NCI-H1436 (cell line): ENCODE results near the gene SETD3.

Experiments used
- DNase-seq: peaks from one replicate; lab custom pipeline; 2025; lab: John Stamatoyannopoulos, UW

The SETD3 gene

DNA sequence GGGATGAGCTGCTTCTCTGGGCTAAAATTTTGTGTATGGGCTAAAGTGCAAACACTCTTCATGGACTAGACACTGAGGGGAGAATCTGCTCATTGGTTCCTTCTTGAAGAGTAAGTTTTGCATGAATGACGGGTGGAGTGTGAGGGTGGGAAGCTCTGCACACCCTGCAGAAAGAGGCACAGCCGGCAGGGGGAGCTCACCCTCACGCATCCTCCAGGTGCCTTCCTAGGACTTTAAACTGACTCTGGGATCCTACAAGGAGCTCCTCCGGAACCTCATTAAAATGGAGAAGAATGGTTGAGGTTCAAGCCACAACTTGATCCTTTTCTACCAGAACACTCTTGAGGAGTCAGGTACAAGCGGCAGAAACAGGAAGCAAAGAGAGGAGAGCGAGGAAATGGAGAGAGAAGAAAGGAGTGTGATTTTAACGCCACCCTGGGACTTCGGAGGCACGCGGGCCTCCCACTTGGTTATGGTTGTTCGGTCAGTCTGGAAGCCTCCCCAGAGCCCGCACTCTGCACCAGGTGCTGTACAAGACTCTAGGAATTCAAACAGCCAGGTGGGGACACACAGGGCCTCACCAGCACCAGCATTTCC is 87.5 kb downstream of the SETD3 start:
- peak; percentile 12 for DNase-seq

GRCh38 chr14:99391671-99392070 is 89.0 kb downstream of the SETD3 start:
- DNase-seq, result no peak

- no peak for DNase-seq
Observed at GRCh38 chr14:99389174-99389826, 91.4 kb downstream of the SETD3 start.

DNA sequence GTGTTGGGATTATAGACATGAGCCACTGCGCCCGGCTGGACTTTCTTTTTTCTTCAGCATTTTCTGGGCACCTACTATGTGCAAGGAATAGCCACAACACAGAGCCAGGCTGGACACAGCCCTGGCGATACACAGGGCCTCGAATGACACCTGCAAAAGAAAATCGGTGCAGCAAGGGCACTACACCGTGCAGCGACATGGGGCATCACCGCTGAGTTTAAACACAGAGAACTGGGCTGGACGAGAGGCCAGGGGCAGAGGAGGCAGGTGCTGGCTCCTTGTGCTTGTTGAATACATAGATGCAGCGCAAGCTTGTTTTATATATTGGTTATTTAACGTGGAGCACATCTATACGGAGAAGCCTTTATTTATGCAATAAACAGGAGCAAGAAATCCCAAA is 92.4 kb downstream of the SETD3 start:
- no peak for DNase-seq

GRCh38 chr14:99387880-99388279 is 92.8 kb downstream of the SETD3 start:
- no peak for DNase-seq

GRCh38 chr14:99384450-99385417 is 95.9 kb downstream of the SETD3 start:
- DNase-seq, result no peak

DNA sequence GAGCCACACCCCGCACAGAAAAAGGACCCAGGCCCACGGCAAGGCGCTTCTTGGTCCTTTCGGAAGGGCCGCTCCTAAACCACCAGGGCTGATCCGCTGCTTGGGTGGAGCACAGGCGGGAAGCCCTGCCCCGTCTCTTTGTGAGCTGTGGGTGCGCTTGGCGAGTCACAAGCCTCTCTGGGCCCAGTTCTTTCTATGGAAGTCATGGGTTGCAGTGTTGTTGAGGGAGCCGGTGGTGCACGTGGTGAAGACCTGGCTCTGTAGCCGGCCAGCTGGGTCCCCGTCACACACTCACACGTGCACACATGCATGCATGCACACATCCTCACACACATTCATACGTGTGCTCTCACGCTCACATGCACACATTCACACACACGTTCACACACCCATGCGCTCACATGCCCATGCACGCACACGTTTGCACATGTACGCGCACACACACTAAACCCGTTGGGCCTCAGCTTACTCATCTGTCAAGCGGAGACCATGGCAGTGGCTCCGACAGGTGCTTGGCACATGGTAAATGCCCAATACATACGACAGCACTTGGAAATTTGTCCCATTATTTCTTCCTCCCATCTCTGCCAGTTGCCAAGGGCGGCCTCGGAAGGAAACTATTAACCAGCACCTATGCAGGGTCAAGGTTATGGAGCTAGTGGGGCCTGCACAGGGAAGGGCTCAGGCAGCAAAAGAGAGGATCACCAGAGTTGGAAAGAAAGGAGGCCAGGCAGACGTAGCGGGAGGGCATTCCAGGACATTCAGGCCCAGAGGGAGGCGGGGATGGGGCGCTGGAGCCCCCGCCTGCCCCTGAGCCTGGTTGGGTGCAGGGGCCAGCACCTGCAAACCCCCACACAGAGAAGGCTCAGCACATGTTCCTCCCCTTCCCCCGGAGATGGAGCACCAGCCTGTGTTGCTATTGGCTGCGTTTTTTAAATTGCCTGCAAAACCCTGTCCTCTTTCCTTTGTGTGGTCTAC is 96.9 kb downstream of the SETD3 start:
- DNase-seq, result no peak

GRCh38 chr14:99382781-99383471 is 97.7 kb downstream of the SETD3 start:
- DNase-seq, result no peak

DNA sequence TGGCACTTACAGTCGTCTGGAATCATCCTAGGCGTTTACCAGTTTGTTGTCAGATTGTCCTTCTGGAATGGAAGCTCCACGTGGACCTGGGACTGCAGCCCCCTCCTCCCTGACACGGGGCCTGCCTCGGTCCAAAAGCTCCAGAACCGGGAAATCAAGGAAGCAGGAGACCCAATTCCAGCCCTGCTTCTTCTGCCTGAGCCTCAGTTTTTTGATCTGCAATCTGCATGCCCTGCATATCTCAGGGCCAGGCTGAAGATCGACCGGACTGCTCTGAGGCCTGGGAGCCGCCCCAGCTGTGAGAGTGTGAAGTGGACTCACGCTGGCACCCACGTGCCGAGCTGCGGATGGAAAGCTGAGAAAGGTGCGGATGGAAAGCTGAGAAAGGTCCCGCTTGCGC is 98.6 kb downstream of the SETD3 start:
- DNase-seq, result no peak

GRCh38 chr14:99381688-99382060 is 99.0 kb downstream of the SETD3 start:
- DNase-seq, result no peak

- no peak for DNase-seq
Observed at GRCh38 chr14:99380991-99381687, 99.5 kb downstream of the SETD3 start.

DNA sequence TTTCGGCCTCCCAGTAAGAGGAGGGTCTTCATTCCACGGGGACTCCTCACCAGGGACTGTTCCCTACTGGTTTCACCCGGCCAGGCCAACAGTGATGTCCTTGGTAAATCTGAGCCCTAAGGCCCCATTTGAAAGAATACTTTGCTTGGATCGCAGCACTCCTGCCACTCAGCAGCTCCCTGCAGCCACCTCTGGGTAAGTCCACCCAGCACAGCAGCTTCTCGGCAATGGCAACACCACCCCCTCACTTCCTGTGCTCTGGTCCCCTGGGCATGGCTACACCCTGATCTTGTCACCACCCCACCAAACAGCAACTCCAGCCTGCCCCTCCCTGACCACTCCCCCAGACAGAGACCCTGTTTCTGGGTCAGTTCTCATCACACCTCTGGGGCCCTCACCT is 100.3 kb downstream of the SETD3 start:
- no peak for DNase-seq

DNA sequence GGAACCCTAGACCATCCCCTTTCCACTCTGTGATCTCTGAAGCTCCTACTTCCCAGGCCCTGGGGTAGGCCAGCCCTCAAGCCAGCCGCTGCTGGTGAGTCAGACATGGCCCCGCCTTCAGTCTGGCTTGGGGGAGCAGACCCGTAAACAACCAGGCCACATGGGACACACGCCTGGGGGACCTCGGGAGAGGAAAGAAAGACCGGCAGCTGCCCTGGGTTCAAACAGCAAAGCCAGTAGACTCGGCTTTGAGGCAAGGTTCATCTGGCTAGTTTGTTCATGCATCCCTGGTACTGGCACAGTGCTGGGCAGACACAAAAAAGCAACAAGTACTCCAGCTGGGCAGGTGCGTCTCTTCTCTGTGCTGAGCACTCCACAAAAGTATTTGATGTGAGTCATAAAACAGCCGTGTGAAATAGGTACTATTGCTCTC is 101.9 kb downstream of the SETD3 start:
- no peak for DNase-seq

GRCh38 chr14:99377951-99378350 is 102.7 kb downstream of the SETD3 start:
- no peak for DNase-seq

DNA sequence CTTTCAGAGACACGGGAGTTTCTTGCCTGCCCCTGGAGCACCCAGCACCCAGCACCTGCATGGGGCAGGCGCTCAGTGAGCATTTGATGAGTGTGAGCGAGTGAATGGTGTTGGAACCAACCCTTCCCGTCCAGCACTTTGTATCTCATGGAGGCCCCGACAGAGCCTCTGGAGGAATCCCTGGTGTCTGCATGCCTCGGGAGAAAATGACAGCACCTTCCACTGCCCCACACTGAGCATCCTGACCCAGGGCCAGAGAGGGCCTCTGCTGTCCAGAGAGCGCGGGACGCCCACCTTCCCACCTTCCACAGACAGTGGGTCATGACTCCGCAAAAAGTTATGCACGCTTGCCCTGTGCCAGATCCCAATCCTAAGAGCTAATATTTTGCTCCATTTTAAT is 105.7 kb downstream of the SETD3 start:
- no peak for DNase-seq

- DNase-seq, result no peak
Observed at GRCh38 chr14:99363616-99364290, 116.9 kb downstream of the SETD3 start.

GRCh38 chr14:99363051-99363450 is 117.6 kb downstream of the SETD3 start:
- DNase-seq, result no peak

GRCh38 chr14:99361596-99362215 is 119.0 kb downstream of the SETD3 start:
- DNase-seq, result no peak
